Skin epidermis (tissue), 12 donors: ENCODE data around the gene PIK3R6.
A peak's percentile ranks its signal among the peaks of the same experiment; 100 is the strongest.
"Not testable (repeated sequence)": the region's sequence is repeated elsewhere in the genome, so short reads cannot be mapped to it uniquely, and the experiment has no call there.

Experiments
- H3K27ac ChIP-seq, 21 experiments: fragments of 200-600 bp; sonication (generic) in 11 of 21; one replicate each; pipeline ENCODE4 v1.5.0; 2020; ENCODE audit warnings: mild to moderate bottlenecking in 3 of 21, inconsistent platforms in 2 of 21, moderate library complexity in 2 of 21
- H3K4me3 ChIP-seq, 7 experiments: fragments of 200-600 bp; sonication (generic) in 2 of 7; one replicate each; pipeline ENCODE4 v1.5.0; 2020; ENCODE audit warnings: inconsistent platforms in 2 of 7, mild to moderate bottlenecking in 2 of 7, moderate library complexity in 1 of 7

The PIK3R6 gene

DNA sequence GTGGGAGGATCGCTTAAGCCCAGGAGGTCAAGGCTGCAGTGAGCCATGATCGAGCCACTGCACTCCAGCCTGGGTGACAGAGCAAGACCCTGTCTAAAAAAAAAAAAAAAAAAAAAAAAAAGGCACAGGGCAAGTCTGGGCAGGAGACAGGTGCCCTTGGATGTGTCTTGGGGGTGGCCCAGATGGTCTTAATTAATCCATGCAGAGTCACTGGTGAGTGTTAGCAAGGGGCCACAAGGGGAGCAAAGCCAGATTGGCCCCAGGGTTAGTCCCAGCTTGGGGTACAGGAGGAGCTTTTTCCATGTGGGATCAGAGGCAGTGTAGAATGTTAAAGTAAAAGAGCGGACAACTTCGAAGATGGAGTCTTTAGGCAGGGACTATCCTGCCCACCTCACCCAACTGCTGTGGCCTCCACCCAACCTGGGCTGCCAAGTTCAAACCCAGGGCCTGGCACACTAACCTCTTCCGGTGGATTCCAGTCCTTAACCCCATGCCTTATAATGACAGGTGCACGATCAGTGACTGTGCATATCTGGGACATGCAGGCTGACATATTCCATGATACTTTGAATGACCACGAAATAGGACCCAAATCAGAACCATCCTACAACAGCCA is 36.1 kb downstream of the PIK3R6 start:
- Histone ChIP-seq H3K4me3 (no peak overlapping the region), H3K27ac (no peak overlapping the region)

DNA sequence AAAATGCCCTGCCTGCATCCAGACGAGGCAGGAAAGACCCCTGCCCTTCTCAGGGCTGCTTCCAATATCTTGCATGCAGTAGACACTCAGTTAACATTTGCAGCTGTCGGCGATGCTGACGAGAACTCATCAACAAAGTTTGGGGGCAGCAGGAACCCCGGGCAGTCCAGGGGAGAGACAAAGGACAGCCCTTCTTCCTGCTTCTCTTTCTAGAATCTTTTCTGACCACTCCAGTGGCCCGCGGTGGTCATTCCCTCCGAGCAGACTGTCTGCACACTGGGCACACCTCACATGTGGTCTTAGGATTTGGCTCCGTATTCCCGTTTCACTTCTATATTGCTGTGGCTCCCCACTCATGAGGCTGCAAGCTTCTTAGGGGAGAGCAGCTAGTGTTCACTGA is 37.3 kb downstream of the PIK3R6 start:
- Histone ChIP-seq H3K27ac (no peak overlapping the region), H3K4me3 (no peak overlapping the region)

DNA sequence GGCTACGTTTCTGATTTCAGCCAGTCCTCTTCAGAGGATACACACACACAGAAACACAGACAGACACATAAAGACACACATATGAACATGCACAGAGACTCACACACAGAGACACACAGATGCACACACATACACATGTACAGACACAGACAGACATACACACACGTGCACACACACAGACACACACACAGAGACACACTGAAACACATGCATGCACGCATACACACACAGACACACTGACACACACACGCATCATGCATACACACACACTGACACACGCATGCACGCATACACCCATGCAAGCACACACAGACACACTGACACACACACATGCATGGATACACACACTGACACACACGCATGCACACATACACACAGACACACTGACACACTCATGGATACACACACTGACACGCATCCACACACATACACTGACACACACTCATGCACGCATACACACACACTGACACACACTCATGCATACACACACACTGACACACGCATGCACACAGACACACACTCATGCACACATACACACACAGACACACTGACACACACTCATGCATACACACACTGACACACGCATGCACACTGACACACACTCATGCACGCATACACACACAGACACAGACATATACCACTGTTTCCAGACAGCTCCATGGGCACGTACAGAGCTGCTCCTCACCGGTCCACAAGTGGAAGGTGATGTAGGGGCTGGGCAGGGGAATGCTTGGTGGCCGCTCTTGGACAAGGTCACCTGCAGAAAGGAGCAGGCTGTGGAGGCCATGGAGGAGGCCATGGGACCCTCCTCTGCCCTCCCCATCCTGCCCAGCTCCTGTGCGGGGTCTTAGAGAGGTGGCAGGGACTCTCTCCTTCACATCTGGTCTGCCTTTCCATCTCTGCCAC is 38.2 kb downstream of the PIK3R6 start:
- H3K4me3 ChIP-seq = no peak overlapping the region
- no peak overlapping the region for H3K27ac ChIP-seq

DNA sequence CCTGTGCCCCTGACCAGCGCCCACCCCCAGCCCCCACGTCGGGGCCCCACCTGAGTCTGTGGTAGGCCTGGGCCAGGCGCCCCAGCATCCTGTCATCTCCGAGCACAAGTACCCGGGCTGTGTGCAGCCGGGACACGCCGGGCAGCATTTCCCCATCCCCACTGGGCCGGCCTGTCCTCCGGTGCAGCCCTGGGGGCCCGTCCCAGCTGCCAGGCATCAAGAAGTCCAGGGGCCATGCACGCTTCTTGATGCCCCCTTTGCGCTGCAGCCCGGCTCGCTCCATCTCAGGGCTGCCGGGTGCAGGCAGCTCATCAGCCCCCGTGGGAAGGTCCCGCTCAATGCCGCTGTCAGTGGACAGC is 39.0 kb downstream of the PIK3R6 start:
- no peak overlapping the region for H3K27ac ChIP-seq

DNA sequence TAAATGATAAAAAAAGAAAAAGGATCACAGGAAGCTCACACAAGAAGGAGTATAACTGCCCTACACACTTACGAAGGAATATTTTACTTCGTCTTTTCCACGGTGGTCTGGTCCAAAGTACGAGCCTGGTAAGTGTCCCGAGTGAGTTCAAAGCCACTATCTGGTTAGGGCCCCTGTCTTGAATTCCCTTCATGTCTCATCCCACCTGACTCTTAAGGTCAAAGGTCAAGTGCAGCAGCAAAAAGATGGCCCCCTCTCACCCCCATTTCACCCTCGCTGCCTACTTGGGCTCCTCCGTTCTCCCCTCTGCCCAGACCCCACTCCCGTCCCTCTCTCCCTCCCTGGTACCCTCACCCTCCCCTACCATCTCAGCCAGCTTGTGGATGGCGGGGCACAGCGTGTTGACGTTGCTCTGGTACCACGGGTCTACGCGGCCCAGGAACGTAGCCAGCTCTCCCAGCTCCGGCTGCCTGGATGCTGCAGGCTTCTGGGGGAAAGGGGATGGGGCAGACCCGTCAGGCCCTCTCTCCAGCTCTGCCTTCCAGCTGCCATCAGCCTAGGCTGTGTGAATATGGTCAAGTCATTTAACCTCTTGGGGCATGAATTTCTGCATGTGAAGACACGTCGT is 40.6 kb downstream of the PIK3R6 start:
- Histone ChIP-seq H3K27ac (no peak overlapping the region), H3K4me3 (no peak overlapping the region)

More for the DNA sequence above, 39.0 kb downstream of the PIK3R6 start:
- H3K4me3 ChIP-seq = no peak overlapping the region

DNA sequence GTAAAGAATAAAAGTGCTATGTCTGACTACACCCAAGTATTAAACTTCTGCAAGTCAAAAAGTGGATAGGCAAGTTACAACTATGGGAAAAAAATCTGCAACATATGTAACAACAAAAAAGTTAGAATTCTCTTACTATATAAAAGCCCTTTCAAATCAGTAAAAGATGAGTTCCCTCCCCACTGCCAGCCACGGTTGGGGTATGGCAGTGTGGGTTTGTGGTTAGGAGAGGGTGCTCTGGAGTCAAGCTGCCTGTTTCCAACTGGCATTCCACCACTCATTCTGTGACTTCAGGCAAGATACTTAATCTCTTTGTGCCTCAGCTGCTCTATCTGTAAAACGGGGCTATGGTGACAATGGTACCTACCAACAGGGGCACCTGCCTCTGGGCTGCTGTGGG is 41.7 kb downstream of the PIK3R6 start:
- Histone ChIP-seq H3K4me3 (no peak overlapping the region), H3K27ac (no peak overlapping the region)

DNA sequence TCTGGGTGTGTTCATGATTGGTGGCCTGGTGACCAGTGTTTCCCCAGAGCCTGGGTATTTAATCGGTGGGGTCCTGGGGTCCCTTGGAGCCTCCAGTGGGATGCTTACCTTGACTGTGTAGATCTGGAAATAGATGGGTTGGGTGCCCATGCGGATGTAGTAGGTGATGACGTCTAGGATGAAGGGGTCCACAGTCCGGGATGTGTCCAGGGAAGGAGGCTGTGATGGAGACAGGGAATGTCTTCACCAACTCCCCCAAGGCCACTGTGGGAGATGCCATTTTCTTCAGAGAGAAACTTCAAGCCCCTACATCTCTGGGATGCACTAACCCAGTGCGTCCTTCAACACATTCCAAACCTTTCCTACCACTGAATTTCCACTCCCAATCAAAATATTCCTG is 44.2 kb downstream of the PIK3R6 start:
- no peak overlapping the region for H3K27ac ChIP-seq

DNA sequence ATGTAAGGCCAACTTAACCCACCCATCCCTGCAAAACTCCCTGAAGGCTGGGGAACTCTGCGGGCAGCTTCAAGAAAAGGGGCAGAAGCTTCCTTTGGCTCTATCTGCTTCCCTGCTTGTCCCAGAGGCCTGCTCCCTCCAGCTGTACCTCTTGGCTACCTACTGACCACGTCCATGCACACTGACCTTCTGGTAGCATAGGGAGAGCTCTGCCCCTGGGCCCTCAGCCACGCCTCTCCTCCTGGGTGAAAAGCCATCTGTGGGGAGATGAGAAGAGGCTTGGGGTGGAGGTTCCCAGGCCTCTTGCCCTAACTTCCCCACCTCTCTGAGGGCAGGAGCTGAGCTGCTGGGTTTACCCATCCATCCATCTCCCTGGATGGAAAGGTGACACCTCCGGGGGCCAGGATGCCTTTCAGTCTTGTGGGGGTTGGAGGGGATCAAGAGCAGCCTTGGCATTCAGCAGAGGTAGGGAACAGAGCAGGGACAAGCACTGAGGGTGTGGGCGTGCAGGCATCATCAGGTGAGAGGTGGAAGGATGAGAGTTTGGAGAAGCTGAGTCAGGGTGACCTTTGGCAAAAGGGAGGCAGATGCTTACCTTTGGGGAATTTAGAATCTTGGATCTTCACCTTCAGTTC is 45.0 kb downstream of the PIK3R6 start:
- no peak overlapping the region for H3K4me3 ChIP-seq
- H3K27ac ChIP-seq = no peak overlapping the region

More for the DNA sequence above, 44.2 kb downstream of the PIK3R6 start:
- H3K4me3 ChIP-seq = no peak overlapping the region

DNA sequence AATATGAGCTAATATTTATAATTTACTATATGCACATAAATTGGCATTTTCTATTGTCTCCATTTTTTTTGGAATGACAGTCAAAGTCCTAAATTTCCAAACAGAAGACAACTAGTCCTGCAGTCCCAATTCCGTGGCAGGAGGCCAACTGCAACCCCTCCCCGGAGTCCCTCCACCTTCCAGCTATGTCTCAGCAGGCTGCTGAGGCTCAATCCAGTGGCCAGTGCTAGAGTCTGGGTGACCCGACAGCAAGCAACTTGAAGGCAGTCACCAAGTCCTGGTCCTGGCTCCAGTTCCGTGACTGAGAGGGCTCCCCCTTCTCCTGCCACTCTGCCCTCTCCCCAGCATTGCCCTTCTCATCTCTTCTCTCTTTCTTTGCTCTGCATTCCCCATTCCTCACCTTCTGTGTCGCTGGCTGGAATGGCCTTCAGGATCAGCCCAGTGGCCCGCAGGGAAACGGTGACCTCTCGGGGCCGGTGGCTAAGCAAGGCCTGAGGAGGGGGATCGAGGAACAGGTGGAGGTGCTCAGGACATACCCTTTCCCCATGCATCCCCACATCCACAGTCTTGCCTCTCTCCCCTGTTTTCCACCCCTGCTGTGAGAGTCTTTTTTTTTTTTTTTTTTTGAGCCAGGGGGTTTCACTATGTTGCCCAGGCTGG is 45.9 kb downstream of the PIK3R6 start:
- Histone ChIP-seq H3K27ac (no peak overlapping the region), H3K4me3 (no peak overlapping the region)

DNA sequence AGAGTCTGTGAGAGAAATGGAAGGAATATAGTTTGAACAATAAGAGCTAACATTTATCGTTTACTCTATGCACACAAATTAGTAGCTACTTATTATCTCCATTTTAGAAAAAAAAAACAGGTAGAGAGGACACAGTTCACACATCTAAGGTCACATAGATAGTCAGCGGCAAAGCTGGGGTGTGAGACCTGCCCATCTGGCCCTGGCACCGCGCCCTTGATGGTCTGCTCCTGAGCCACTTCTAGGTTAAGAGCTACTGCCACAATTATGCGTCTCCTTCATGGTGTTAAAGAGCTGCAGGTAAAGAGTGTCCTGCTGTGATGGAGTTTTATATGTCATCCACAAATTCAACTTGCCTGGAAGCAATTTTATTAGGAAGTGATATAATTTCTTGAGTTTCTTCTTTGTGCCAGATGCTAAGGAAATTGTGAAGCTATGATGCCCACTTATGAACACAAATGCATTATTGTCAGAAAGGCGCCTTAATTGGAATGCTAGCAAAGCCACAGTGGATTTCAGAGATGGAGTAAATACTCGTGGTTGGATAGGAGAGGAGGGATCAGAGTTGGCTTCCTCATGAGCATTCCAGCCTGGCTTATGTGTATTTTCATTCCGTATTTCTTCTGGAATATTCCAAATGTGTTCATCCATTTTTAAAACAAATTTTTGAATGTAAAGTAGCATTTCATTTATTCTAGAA is 47.0 kb downstream of the PIK3R6 start:
- H3K4me3 ChIP-seq = no peak overlapping the region

DNA sequence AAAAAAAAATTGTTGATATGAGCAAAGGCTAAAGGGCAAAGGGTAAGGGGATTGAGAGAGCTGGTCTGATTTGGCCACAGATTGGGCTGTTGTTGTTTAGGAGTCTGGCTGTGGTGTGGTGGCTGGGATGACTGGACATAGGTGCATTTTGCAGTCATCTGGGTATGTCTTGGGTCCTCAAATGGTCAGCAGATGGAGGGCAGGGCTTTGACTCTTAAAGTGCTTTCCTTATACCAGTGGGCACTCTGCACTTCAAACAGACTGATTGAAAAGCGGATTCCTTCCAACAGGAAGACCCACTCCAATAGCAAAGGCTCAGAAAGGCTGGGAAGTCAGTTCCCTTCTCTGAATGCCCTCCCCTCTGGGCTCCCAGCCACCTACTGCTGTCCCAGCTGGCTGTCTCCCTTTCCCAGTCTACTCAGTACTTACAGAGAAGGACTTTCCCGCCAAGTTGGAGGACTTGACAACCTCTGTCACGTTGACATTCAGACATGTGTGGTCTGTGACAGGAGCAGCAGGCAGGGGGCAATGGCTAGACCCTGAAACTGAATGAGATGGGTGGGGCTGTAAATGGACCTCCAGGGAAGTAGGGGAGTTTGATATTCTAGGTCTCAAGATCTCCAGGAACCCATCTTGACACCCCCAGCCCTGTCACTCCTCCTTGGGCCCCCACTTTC is 48.7 kb downstream of the PIK3R6 start:
- Histone ChIP-seq H3K27ac (no peak overlapping the region), H3K4me3 (no peak overlapping the region)

More for the DNA sequence above, 47.0 kb downstream of the PIK3R6 start:
- no peak overlapping the region for H3K27ac ChIP-seq

DNA sequence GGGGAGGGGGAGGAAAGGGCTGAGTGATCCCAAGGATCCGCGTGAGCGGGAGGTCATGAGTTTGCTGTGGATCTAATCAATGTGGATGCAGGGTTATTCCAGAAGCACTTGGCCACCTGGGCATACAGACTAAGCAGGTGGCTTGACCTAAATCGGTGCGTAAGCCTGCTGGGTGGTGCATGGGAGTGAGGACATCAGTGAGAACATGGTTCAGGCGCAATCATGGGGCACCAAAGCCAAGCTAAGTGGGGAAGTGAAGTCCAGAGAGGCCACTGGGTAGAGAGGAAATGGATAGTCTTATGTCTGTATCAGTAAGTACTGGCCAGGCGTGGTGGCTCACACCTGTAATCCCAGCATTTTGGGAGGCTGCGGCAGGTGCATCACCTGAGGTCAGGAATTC is 49.4 kb downstream of the PIK3R6 start:
- H3K4me3 ChIP-seq = no peak overlapping the region

DNA sequence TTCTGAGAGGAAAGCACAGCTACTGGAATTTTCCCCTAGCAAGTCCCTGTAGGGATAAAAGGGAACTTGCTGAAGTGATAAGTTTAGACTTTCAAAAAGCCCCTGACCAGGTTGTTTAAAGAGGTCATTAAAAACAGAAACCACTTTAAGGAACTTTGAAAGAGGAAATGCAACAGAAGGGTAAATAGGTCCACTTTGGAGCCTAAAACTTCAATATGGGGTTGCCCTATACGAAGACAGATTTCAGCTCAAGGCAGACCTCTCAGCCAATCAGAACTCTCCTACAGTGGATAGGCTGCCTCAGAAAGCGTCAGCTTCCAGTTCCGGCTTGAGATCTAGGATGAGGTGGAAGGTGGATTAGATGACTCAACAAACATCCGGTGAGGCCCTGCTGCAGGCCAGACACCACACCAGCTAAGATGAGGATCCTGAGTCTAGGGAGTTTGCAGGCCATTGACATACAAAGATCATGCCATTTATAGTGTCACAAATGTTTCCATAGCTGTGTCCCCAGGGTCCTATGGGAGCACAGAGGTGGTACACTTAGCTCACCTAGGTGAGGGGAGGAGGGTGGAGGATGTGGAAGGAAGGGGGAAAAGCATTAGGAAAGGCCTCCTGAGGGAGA is 60.4 kb downstream of the PIK3R6 start:
- peak overlapping the region in 5 of 21 experiments; percentile 25 to 65 (median 54) for H3K27ac ChIP-seq
- no peak overlapping the region for H3K4me3 ChIP-seq

More for the DNA sequence above, 49.4 kb downstream of the PIK3R6 start:
- H3K27ac ChIP-seq = no peak overlapping the region

DNA sequence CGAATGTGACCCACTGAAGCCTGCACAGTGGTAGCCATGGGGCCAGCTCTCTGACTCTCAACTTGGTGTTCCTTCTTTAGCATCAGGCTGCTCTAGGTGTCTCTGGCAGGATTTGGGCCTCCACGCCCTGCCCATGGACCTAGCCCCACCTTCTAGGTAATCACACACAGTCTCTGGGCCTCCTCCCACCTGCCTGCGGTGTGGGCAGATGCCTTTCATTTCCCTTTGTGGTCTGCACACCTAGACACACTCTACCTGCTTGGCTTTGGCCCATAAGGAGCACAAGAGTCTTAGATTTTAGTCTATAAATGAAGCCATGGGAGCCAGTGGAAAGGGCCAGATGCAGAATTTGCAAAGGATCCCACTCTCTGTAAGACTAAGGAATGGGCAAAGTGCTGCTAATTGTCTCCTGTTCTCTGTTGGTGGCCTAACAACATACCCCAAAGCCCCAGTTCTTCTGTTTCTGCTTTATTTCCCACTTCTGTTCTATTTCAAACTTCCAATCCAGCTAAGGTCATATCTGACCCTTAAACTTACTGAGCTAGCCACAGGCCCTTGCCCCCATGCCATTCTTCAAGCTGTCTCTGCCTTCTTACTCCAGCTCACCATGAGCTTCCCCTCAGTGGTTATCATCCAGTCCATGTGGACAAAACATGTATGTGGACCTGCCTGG is 61.1 kb downstream of the PIK3R6 start:
- Histone ChIP-seq H3K4me3 (no peak overlapping the region), H3K27ac (peak overlapping the region in 5 of 21 experiments; percentile 25 to 65 (median 50))

DNA sequence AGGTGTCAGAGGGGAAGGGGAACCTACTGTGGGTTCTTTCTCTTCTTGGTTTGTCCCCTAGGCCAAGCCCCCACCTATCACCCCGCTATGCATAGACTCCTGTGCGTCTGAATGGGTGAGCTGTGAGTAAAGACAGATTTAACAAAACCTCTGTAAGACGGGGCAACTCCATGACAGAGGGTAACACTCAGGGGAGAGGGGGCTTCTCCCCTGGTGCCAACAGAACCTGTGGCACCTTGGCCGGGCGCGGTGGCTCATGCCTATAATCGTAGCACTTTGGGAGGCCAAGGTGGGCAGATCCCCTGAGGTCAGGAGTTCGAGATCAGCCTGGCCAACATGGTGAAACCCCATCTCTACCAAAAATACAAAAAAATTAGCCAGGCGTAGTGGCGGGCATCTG is 62.1 kb downstream of the PIK3R6 start:
- not testable (repeated sequence) for H3K4me3 ChIP-seq
- H3K27ac ChIP-seq = peak overlapping the region in 1 of 21 experiments; percentile 65

DNA sequence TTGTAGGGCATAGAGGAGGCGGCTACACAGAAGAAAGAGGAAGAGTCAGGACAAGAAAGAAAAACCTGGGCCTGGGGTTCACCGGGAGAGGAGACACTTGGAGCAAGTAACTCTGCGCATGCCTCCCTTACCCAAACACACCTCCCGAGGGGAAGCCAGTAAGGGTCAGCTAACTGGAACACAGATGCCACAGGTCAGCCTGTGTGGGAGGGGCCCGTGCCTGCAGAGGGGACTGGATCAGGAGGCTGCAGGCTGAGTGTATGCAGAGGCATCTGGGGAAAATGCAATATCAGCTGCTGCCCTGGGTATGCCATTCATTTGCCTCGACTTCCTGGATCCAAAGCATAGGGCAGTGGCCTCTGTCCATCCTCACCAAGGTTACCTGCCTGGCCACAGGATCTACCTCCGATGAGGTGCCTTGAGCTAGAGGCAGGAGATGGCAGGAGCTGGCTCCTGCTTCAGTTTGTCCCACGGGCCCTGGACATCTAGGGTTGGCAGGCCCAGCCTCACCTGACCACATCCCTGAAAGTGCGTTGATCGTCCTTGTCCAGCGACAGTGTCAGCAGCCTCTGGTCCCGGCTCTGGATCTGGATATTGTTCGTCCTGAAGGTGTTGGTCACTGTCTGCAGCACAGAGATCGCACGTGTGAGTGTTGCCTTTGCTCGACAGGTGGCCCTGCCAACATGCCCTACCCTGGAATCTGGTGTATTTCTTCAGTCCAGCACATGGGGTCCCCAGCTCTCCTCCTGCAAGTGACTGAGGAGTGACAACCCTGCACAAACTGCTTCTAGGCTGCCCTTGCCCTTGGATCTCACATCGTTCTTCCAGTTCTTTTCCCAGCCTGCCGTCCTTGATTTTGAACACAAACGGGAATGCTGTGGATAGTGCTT is 63.7 kb downstream of the PIK3R6 start:
- Histone ChIP-seq H3K27ac (no peak overlapping the region), H3K4me3 (no peak overlapping the region)
